Esophagus squamous epithelium (tissue), 5 donors: ENCODE results near the gene MADD. TPM values are rescaled to one million over a fixed set of nuclear protein-coding genes. Genes with fewer than 3 reads are reported as not detected.

ENCODE experiments used
- DNase-seq: peaks from one replicate; lab custom pipeline; 2025; lab: John Stamatoyannopoulos, UW
- H3K27ac ChIP-seq, 4 donors: fragments of 200-600 bp; sonication (generic); one replicate each; pipeline ENCODE4 v1.5.1; 2016 to 2019; ENCODE audit warnings: mild to moderate bottlenecking in 1 of 4
- H3K27me3 ChIP-seq, 4 donors: fragments of 200-600 bp; sonication (generic); 1 replicate in 3 of 4; 2 replicates in 1 of 4; pipeline versions ENCODE4 v1.5.1 to v1.6.0; 2017 to 2021; ENCODE audit warnings: antibody characterized with exemption in 1 of 4
- H3K36me3 ChIP-seq, 3 donors: fragments of 200-600 bp; sonication (generic); one replicate each; pipeline ENCODE4 v1.5.1; 2016 to 2019
- H3K4me1 ChIP-seq, 3 donors: fragments of 200-600 bp; sonication (generic); one replicate each; pipeline ENCODE4 v1.5.1; 2017 to 2019
- H3K4me3 ChIP-seq, 4 donors: fragments of 200-600 bp; sonication (generic); 1 replicate in 3 of 4; 2 replicates in 1 of 4; pipeline ENCODE4 v1.5.1; 2016 to 2019; ENCODE audit warnings: mild to moderate bottlenecking in 2 of 4, moderate library complexity in 1 of 4
- H3K9me3 ChIP-seq, 3 donors: fragments of 200-600 bp; sonication (generic); one replicate each; pipeline ENCODE4 v1.5.1; 2016 to 2019
- CTCF ChIP-seq, 6 experiments: fragments of 450-650 bp in 4 of 6; fragments of 200-600 bp in 2 of 6; sonication (generic) in 2 of 6; IDR thresholded peaks; one replicate each; pipeline ENCODE4 v1.5.1; 2016 to 2019; ENCODE audit warnings: antibody characterized with exemption in 6 of 6, mild to moderate bottlenecking in 4 of 6, moderate library complexity in 4 of 6
- POLR2A ChIP-seq, 4 donors: fragments of 450-650 bp; IDR thresholded peaks; one replicate each; pipeline ENCODE4 v1.6.1; 2017; ENCODE audit warnings: antibody characterized with exemption in 4 of 4, mild to moderate bottlenecking in 4 of 4, moderate library complexity in 3 of 4
- WGBS, 2 donors: methylation state at CpG; one replicate each; pipeline ENCODE4 v1.1.5; 2018; 5-methylcytosine and 5-hydroxymethylcytosine counted together
- intact Hi-C: fragments of 100-400 bp; cut with DNase I; formaldehyde crosslinking; loops from one replicate; pipeline ENCODE4 v1.15.0; 2022
- total RNA-seq, 4 donors: library from RNA; depleted of rRNA; stranded (reverse); fragments of >200 nt; gene quantifications; one replicate each; pipeline ENCODE4 v1.1.0, GENCODE V29; 2016
- donor health status: DM: yes; HTN: yes; CAD: no.

Gene MADD
- total RNA-seq, 4 donors from 2014 or later: 12.6 to 34.7 (median 15.4) TPM

- Histone ChIP-seq H3K9me3 (no peaks in the 10 kb centered on the region), H3K4me1 (peaks cover 3 to 14% (median 4%) of the 10 kb centered on the region in 3 donors), H3K36me3 (no peaks in the 10 kb centered on the region), H3K4me3 (no peak overlapping the region), H3K27me3 (no peaks in the 10 kb centered on the region), H3K27ac (no peak overlapping the region)
- no peak for DNase-seq
- TF ChIP-seq POLR2A (IDR thresholded peaks at IDR 0.05) (no peak), CTCF (IDR thresholded peaks at IDR 0.05) (no peak)
- intact Hi-C loops: loop anchor here (10.0 kb wide), 1 partner anchor 184 kb away; the partner anchor contains the start of gene ARFGAP2
- WGBS, 2 donors: 76% methylated on average over 14 of the region's 14 CpGs; no CpG with 5 or more reads in 1 of the 2 donors
Observed at GRCh38 chr11:47358731-47359051, 88.8 kb downstream of the MADD start.

- Histone ChIP-seq H3K27me3 (no peaks in the 10 kb centered on the region), H3K9me3 (no peaks in the 10 kb centered on the region), H3K4me1 (peaks cover 3 to 14% (median 4%) of the 10 kb centered on the region in 3 donors), H3K27ac (no peak overlapping the region), H3K4me3 (no peak overlapping the region), H3K36me3 (no peaks in the 10 kb centered on the region)
- WGBS, 2 donors: 70 to 82% methylated on average over 3 to 7 of the region's 7 CpGs
- intact Hi-C loops: loop anchor here (10.0 kb wide), 1 partner anchor 184 kb away; the partner anchor contains the start of gene ARFGAP2
- no peak for DNase-seq
- TF ChIP-seq CTCF (IDR thresholded peaks at IDR 0.05): no peak
- TF ChIP-seq POLR2A (IDR thresholded peaks at IDR 0.05): no peak
Observed at GRCh38 chr11:47359162-47359561, 89.2 kb downstream of the MADD start.

- intact Hi-C loops: loop anchor here (10.0 kb wide), 1 partner anchor 185 kb away; the partner anchor contains the start of gene ARFGAP2
- Histone ChIP-seq H3K27me3 (no peaks in the 10 kb centered on the region), H3K4me3 (no peak overlapping the region), H3K9me3 (no peaks in the 10 kb centered on the region), H3K27ac (no peak overlapping the region), H3K4me1 (peaks cover 3 to 13% (median 4%) of the 10 kb centered on the region in 3 donors), H3K36me3 (no peaks in the 10 kb centered on the region)
- DNase-seq: no peak
- 61 to 82% methylated on average over 11 of the region's 17 CpGs for WGBS, 2 donors
- TF ChIP-seq CTCF (IDR thresholded peaks at IDR 0.05) (no peak), POLR2A (IDR thresholded peaks at IDR 0.05) (no peak)
Observed at GRCh38 chr11:47359586-47359985, 89.7 kb downstream of the MADD start.

GRCh38 chr11:47360341-47360740, 90.4 kb downstream of the MADD start:
- TF ChIP-seq CTCF (IDR thresholded peaks at IDR 0.05): no peak
- no peak for TF ChIP-seq POLR2A (IDR thresholded peaks at IDR 0.05)
- 89 to 94% methylated on average over 7 to 12 of the region's 15 CpGs for WGBS, 2 donors

GRCh38 chr11:47361419-47361818, 91.5 kb downstream of the MADD start:
- H3K27me3 ChIP-seq: no peaks in the 10 kb centered on the region
- H3K36me3 ChIP-seq: no peaks in the 10 kb centered on the region
- intact Hi-C loops: no loop called here
- no peak for TF ChIP-seq POLR2A (IDR thresholded peaks at IDR 0.05)
- no peak for TF ChIP-seq CTCF (IDR thresholded peaks at IDR 0.05)
- no peaks in the 10 kb centered on the region for H3K4me1 ChIP-seq
- no peaks in the 10 kb centered on the region for H3K9me3 ChIP-seq
- WGBS, 2 donors: 66 to 79% methylated on average over 12 to 13 of the region's 13 CpGs
- H3K27ac ChIP-seq: no peak overlapping the region
- no peak for DNase-seq
- no peak overlapping the region for H3K4me3 ChIP-seq

More at GRCh38 chr11:47360341-47360740, 90.4 kb downstream of the MADD start:
- no peaks in the 10 kb centered on the region for H3K9me3 ChIP-seq
- no peak overlapping the region for H3K4me3 ChIP-seq
- no peaks in the 10 kb centered on the region for H3K36me3 ChIP-seq
- intact Hi-C loops: no loop called here
- H3K27me3 ChIP-seq: no peaks in the 10 kb centered on the region
- peaks cover 0 to 5% (median 0%) of the 10 kb centered on the region in 3 donors for H3K4me1 ChIP-seq
- H3K27ac ChIP-seq: no peak overlapping the region
- DNase-seq: no peak
